GM12878 (cell line): ENCODE results near the gene PNMA6F. TPM values are rescaled to one million over a fixed set of nuclear protein-coding genes. Genes with fewer than 3 reads are reported as not detected.

ENCODE experiments used
- ATAC-seq: fragments of 200-7000 bp; cut with Tn5 transposase; 3 replicates; pipeline ENCODE4 v1.9.1; 2020; ENCODE audit warnings: mild to moderate bottlenecking, moderate library complexity
- BruUV-seq: library from RNA; stranded (reverse); fragments of 400-500 nt; replicated peaks from 2 replicates; lab custom pipeline; 2021; lab: Mats Ljungman, UMichigan
- CTCF ChIA-PET: fragments of 300-600 bp; sonication (Branson Sonifier 250); formaldehyde crosslinking; extraction: SDS; loops from one replicate; lab custom pipeline; 2021; ENCODE audit warnings: inconsistent platforms; lab: Yijun Ruan, JAX
- POLR2A ChIA-PET: fragments of 350-600 bp; formaldehyde crosslinking; extraction: SDS; loops from one replicate; lab custom pipeline; 2021; ENCODE audit warnings: inconsistent platforms; lab: Charles Lee
- RAD21 ChIA-PET: fragments of 300-600 bp; sonication (Branson Sonifier 250); formaldehyde crosslinking; loops from one replicate; lab custom pipeline; 2023; ENCODE audit warnings: antibody characterized with exemption; ENCODE audit not compliant: unreplicated experiment; lab: Charles Lee
- SMC1A ChIA-PET: fragments of 300-600 bp; sonication (Branson Sonifier 250); formaldehyde crosslinking; loops from one replicate; lab custom pipeline; 2023; ENCODE audit not compliant: unreplicated experiment, uncharacterized antibody; lab: Charles Lee
- DNase-seq: peaks from one replicate; pipeline ENCODE4 v3.0.0-alpha.2; 2011; ENCODE audit warnings: low read depth, low spot score
- FAIRE-seq: peaks from 3 replicates; lab custom pipeline; 2011; peaks lifted over from hg19 to GRCh38; lab: Jason Lieb, UNC
- H2AFZ ChIP-seq: 2 replicates; pipeline ENCODE4 v1.6.0; 2011; ENCODE audit warnings: low read depth, low read length, control low read depth; ENCODE audit not compliant: control insufficient read depth
- H3K27ac ChIP-seq: 2 replicates; pipeline ENCODE4 v1.5.1; 2011; ENCODE audit warnings: control low read depth; ENCODE audit not compliant: control insufficient read depth, insufficient read depth
- H3K27me3 ChIP-seq, 2 experiments: replicated peaks in 1 of 2; 2 replicates each; pipeline versions ENCODE4 v1.6.0 to v1.6.1; 2011; ENCODE audit warnings: low read length in 1 of 2; ENCODE audit not compliant: control insufficient read depth in 2 of 2, insufficient read depth in 2 of 2
- H3K36me3 ChIP-seq, 2 experiments: 2 replicates each; pipeline ENCODE4 v1.5.1; 2011; ENCODE audit warnings: low read length in 1 of 2; ENCODE audit not compliant: control insufficient read depth in 2 of 2, insufficient read depth in 2 of 2
- H3K4me1 ChIP-seq: 2 replicates; pipeline ENCODE4 v1.6.1; 2011; ENCODE audit warnings: mild to moderate bottlenecking, low read length, moderate library complexity, mixed read lengths; ENCODE audit not compliant: control insufficient read depth, insufficient read depth
- H3K4me2 ChIP-seq: 2 replicates; pipeline ENCODE4 v1.6.0; 2011; ENCODE audit warnings: control low read depth; ENCODE audit not compliant: control insufficient read depth, insufficient read depth
- H3K4me3 ChIP-seq: fragments of 200-600 bp; sonication (generic); 2 replicates; pipeline ENCODE4 v1.5.1; 2016
- H3K79me2 ChIP-seq: 2 replicates; pipeline ENCODE4 v1.6.0; 2011; ENCODE audit warnings: low read length; ENCODE audit not compliant: control insufficient read depth, insufficient read depth
- H3K9ac ChIP-seq: 2 replicates; pipeline ENCODE4 v1.8.0; 2011; ENCODE audit warnings: low read length, control low read depth, mixed read lengths; ENCODE audit not compliant: control insufficient read depth, insufficient read depth
- H3K9me3 ChIP-seq: replicated peaks from 3 replicates; pipeline ENCODE4 v1.5.1; 2011; ENCODE audit warnings: mild to moderate bottlenecking, low read length; ENCODE audit not compliant: control insufficient read depth, insufficient read depth
- H4K20me1 ChIP-seq: 2 replicates; pipeline ENCODE4 v1.6.0; 2011; ENCODE audit not compliant: control insufficient read depth, insufficient read depth
- BCL11A ChIP-seq: IDR thresholded peaks from 2 replicates; pipeline ENCODE4 v1.6.1; 2011; ENCODE audit warnings: low read depth, low read length
- CBX3 ChIP-seq: fragments of 200-600 bp; sonication (generic); IDR thresholded peaks from 2 replicates; pipeline ENCODE4 v1.6.1; 2016; ENCODE audit warnings: low read depth, borderline replicate concordance
- ESRRA ChIP-seq: IDR thresholded peaks from 2 replicates; pipeline ENCODE4 v1.6.1; 2012; ENCODE audit warnings: mild to moderate bottlenecking, low read length, improper control_type of control experiment
- RUNX3 ChIP-seq: IDR thresholded peaks from 2 replicates; pipeline ENCODE4 v1.6.1; 2012; ENCODE audit warnings: low read length, inconsistent platforms
- SMAD5 ChIP-seq: IDR thresholded peaks from 2 replicates; pipeline ENCODE4 v1.6.1; 2016; ENCODE audit warnings: antibody characterized with exemption, low read depth
- WGBS: methylation state at CpG from one replicate; pipeline ENCODE4 v1.1.6; 2016; ENCODE audit warnings: low lambda C conversion rate; ENCODE audit not compliant: insufficient replicate concordance, insufficient coverage; ENCODE audit errors: missing lambda C conversion rate; 5-methylcytosine and 5-hydroxymethylcytosine counted together
- in situ Hi-C: fragments of 300-500 bp; cut with MboI; formaldehyde crosslinking; loops from 9 replicates; pipeline ENCODE4 v1.14.3; 2018; ENCODE audit warnings: mixed read lengths
- intact Hi-C: fragments of 100-400 bp; cut with micrococcal nuclease; formaldehyde crosslinking; loops from one replicate; pipeline ENCODE4 v1.14.2; 2022; ENCODE audit not compliant: unreplicated experiment
- polyA plus RNA-seq, 11 experiments: library from polyadenylated mRNA; depleted of rRNA in 4 of 11; unstranded in 6 of 11; stranded (reverse) in 5 of 11; fragments of >200 nt; fragmentation: Nextera tagmentation in 4 of 11; fragmentation: Illumina TruSeq in 1 of 11; extraction: Ambion mirVana in 4 of 11; extraction: Trizol in 1 of 11; gene quantifications; 1 replicate in 1 of 11; 2 replicates in 10 of 11; pipeline versions ENCODE4 v1.2.1 to v1.2.3, GENCODE V29; 2011 to 2016; ENCODE audit warnings: inconsistent platforms in 2 of 11, missing spikeins in 2 of 11, low read depth in 1 of 11
- total RNA-seq, 4 experiments: library from RNA; depleted of rRNA in 3 of 4; stranded (reverse); fragments of >200 nt in 3 of 4; fragmentation: Illumina TruSeq in 1 of 4; extraction: Trizol in 1 of 4; gene quantifications; 2 replicates each; pipeline versions ENCODE4 v1.2.1 to v1.2.3, GENCODE V29; 2013 to 2021
- TF ChIP-seq, protein P1 (sequence below): fragments of 150-350 bp; IDR thresholded peaks from 2 replicates; pipeline ENCODE4 v1.6.1; 2016; ENCODE audit warnings: low read depth, low read length
- TF ChIP-seq, protein P2 (sequence below): fragments of 450-650 bp; IDR thresholded peaks from 2 replicates; pipeline ENCODE4 v1.6.1; 2017; ENCODE audit warnings: low read depth, mild to moderate bottlenecking, moderate library complexity
- TF ChIP-seq, protein P3 (sequence below): IDR thresholded peaks from 2 replicates; pipeline ENCODE4 v1.6.1; 2011; ENCODE audit warnings: mild to moderate bottlenecking, low read depth, low read length, moderate library complexity; ENCODE audit not compliant: insufficient replicate concordance
- TF ChIP-seq, protein P4 (sequence below), 3 experiments: IDR thresholded peaks in 2 of 3; conservative IDR thresholded peaks in 1 of 3; 2 replicates each; pipeline ENCODE4 v1.5.1; 2011; ENCODE audit warnings: low read depth in 3 of 3, low read length in 3 of 3, mild to moderate bottlenecking in 3 of 3, control low read depth in 2 of 3, moderate library complexity in 2 of 3, inconsistent platforms in 1 of 3, mixed read lengths in 1 of 3; ENCODE audit not compliant: control insufficient read depth in 2 of 3, insufficient read depth in 1 of 3; ENCODE audit errors: extremely low read depth in 1 of 3
- TF ChIP-seq, protein P5 (sequence below): fragments of 450-650 bp; IDR thresholded peaks from 2 replicates; pipeline ENCODE4 v1.6.1; 2014; ENCODE audit warnings: mild to moderate bottlenecking

PNMA6F gene
- total and polyA plus RNA-seq, 10 of the 15 experiments (the other 5 are each of a cell fraction or from before 2014, with no cell fraction given) = not detected

DNA sequence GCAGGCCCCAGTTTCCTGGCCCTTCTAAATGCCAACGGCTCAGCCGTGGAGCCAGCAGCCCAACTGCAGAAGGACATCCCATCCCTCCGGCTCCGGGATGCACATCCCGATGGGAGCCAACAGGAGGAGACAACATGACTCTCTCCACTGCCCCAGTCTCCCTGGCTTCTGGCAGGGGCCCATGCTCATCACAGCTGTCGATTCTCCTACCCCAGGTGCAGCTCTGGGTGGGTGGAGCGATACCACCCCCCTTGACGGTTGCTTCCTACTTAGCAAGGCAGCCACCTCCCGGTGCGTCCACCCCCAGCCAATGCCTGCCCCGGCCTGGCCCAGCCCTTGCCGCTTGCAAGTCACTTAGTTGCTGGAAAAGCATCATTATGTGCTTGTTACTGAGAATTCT lies 31.8 kb upstream of the PNMA6F start (continued):
- TF ChIP-seq, protein P1, sequence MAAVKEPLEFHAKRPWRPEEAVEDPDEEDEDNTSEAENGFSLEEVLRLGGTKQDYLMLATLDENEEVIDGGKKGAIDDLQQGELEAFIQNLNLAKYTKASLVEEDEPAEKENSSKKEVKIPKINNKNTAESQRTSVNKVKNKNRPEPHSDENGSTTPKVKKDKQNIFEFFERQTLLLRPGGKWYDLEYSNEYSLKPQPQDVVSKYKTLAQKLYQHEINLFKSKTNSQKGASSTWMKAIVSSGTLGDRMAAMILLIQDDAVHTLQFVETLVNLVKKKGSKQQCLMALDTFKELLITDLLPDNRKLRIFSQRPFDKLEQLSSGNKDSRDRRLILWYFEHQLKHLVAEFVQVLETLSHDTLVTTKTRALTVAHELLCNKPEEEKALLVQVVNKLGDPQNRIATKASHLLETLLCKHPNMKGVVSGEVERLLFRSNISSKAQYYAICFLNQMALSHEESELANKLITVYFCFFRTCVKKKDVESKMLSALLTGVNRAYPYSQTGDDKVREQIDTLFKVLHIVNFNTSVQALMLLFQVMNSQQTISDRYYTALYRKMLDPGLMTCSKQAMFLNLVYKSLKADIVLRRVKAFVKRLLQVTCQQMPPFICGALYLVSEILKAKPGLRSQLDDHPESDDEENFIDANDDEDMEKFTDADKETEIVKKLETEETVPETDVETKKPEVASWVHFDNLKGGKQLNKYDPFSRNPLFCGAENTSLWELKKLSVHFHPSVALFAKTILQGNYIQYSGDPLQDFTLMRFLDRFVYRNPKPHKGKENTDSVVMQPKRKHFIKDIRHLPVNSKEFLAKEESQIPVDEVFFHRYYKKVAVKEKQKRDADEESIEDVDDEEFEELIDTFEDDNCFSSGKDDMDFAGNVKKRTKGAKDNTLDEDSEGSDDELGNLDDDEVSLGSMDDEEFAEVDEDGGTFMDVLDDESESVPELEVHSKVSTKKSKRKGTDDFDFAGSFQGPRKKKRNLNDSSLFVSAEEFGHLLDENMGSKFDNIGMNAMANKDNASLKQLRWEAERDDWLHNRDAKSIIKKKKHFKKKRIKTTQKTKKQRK = no peak
- TF ChIP-seq, protein P2, sequence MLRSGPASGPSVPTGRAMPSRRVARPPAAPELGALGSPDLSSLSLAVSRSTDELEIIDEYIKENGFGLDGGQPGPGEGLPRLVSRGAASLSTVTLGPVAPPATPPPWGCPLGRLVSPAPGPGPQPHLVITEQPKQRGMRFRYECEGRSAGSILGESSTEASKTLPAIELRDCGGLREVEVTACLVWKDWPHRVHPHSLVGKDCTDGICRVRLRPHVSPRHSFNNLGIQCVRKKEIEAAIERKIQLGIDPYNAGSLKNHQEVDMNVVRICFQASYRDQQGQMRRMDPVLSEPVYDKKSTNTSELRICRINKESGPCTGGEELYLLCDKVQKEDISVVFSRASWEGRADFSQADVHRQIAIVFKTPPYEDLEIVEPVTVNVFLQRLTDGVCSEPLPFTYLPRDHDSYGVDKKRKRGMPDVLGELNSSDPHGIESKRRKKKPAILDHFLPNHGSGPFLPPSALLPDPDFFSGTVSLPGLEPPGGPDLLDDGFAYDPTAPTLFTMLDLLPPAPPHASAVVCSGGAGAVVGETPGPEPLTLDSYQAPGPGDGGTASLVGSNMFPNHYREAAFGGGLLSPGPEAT = no peak
- TF ChIP-seq SMAD5 = no peak
- TF ChIP-seq, all 136 proteins: peak for 0

DNA sequence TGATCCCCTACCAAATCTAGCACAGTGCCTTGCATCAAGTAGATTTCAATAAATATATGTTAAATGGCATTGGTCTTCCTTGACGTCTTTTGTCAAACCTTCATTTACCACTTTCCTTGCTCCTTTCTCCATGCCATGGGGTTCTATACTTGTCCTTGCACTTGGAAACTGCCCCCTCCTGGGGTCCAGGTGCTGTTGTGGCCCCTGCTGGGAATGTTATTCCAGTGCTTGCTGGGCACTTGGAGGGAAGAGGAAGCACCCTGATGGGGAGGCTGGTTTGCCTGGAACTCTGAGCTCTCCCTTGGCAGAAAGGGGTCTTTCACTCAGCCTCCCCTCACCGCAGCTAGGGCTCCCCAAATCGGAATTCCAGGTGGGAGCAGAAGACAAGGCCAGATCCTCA lies 31.3 kb upstream of the PNMA6F start:
- SMC1A ChIA-PET = no interaction called here
- intact Hi-C loops (no loop called here), in situ Hi-C loops (no loop called here)
- CTCF ChIA-PET = interaction anchor here (1.0 kb wide), 1 partner anchor 10 kb away, joined by 3 read pairs; no protein-coding TSS in a partner anchor
- DNase-seq (no peak), FAIRE-seq (no peak), ATAC-seq (no peak)
- Histone ChIP-seq H3K4me1 (no peaks in the 10 kb centered on the region), H3K9me3 (peaks cover 1% of the 10 kb centered on the region; the same call in 1 of the 3 replicates), H3K9ac (no peak overlapping the region), H3K4me2 (no peak overlapping the region), H3K27ac (no peak overlapping the region), H3K27me3 (no peaks in the 10 kb centered on the region), H3K4me3 (no peak overlapping the region), H3K36me3 (peaks cover 0 to 2% of the 10 kb centered on the region in 2 experiments; a peak in 1 of 4 replicates), H4K20me1 (no peaks in the 10 kb centered on the region), H3K79me2 (no peaks in the 10 kb centered on the region), H2AFZ (no peak overlapping the region)
- no TSS peak for BruUV-seq
- RAD21 ChIA-PET = interaction anchor here (0.6 kb wide), 1 partner anchor 221 kb away, joined by 3 read pairs; no protein-coding TSS in a partner anchor
- 87% methylated on average over 3 of the region's 3 CpGs for WGBS
- POLR2A ChIA-PET = no interaction called here
- TF ChIP-seq, protein P2 = no peak
- TF ChIP-seq RUNX3 (no peak), CBX3 (no peak), ESRRA (no peak), BCL11A (no peak)
- TF ChIP-seq, protein P3, sequence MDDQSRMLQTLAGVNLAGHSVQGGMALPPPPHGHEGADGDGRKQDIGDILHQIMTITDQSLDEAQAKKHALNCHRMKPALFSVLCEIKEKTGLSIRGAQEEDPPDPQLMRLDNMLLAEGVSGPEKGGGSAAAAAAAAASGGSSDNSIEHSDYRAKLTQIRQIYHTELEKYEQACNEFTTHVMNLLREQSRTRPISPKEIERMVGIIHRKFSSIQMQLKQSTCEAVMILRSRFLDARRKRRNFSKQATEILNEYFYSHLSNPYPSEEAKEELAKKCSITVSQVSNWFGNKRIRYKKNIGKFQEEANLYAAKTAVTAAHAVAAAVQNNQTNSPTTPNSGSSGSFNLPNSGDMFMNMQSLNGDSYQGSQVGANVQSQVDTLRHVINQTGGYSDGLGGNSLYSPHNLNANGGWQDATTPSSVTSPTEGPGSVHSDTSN = no peak
- TF ChIP-seq, protein P4, sequence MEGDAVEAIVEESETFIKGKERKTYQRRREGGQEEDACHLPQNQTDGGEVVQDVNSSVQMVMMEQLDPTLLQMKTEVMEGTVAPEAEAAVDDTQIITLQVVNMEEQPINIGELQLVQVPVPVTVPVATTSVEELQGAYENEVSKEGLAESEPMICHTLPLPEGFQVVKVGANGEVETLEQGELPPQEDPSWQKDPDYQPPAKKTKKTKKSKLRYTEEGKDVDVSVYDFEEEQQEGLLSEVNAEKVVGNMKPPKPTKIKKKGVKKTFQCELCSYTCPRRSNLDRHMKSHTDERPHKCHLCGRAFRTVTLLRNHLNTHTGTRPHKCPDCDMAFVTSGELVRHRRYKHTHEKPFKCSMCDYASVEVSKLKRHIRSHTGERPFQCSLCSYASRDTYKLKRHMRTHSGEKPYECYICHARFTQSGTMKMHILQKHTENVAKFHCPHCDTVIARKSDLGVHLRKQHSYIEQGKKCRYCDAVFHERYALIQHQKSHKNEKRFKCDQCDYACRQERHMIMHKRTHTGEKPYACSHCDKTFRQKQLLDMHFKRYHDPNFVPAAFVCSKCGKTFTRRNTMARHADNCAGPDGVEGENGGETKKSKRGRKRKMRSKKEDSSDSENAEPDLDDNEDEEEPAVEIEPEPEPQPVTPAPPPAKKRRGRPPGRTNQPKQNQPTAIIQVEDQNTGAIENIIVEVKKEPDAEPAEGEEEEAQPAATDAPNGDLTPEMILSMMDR (IDR thresholded peaks at IDR 0.05 in 2 of 3, conservative IDR thresholded peaks at IDR 0.05 in 1 of 3; ENCODE audit: control insufficient read depth in 2 of 3, extremely low read depth in 1 of 3, insufficient read depth in 1 of 3, low read depth in 3 of 3, low read length in 3 of 3) = no peak
- TF ChIP-seq, protein P5, sequence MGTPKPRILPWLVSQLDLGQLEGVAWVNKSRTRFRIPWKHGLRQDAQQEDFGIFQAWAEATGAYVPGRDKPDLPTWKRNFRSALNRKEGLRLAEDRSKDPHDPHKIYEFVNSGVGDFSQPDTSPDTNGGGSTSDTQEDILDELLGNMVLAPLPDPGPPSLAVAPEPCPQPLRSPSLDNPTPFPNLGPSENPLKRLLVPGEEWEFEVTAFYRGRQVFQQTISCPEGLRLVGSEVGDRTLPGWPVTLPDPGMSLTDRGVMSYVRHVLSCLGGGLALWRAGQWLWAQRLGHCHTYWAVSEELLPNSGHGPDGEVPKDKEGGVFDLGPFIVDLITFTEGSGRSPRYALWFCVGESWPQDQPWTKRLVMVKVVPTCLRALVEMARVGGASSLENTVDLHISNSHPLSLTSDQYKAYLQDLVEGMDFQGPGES = no peak
